Gastroesophageal sphincter (tissue), 3 donors: Measurements from ENCODE around the gene EFNB3.

Source experiments
- CTCF ChIP-seq, 4 experiments: fragments of 200-600 bp in 2 of 4; fragments of 450-650 bp in 2 of 4; sonication (generic) in 1 of 4; IDR thresholded peaks; one replicate each; pipeline ENCODE4 v1.5.1; 2017 to 2019; ENCODE audit warnings: antibody characterized with exemption in 4 of 4, mild to moderate bottlenecking in 2 of 4, moderate library complexity in 2 of 4
- EP300 ChIP-seq: sonication (generic); formaldehyde crosslinking; IDR thresholded peaks from one replicate; pipeline ENCODE4 v1.6.1; 2017; ENCODE audit warnings: antibody characterized with exemption, mild to moderate bottlenecking
- POLR2A ChIP-seq, 2 donors: fragments of 450-650 bp; IDR thresholded peaks; one replicate each; pipeline ENCODE4 v1.6.1; 2017; ENCODE audit warnings: antibody characterized with exemption in 2 of 2, mild to moderate bottlenecking in 2 of 2, moderate library complexity in 1 of 2
- POLR2AphosphoS5 ChIP-seq: sonication (generic); formaldehyde crosslinking; IDR thresholded peaks from one replicate; pipeline ENCODE4 v1.6.1; 2017; ENCODE audit warnings: antibody characterized with exemption

DNA sequence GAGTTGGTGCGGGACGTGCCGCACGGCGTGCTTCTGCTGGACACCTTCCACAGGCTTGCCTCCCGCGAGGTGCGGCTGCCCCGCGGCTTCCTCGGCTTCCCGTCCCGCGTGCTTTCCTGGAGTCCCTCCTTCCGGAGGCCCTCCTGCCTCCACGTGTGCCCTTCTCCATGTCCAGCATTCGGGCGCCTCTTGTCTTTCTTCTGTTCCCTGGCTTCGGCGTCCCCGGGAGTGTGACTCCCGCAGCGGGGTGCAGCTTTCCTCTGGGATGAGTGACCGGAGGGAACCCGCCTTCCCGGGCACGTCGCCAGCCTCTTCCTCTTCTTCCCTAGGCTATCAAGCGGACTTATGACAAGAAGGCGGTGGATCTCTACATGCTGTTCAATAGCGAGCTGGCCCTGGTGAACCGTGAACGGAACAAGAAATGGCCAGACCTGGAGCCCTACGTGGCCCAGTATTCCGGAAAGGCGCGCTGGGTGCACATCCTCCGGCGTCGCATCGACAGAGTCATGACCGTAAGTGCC is 35.5 kb downstream of the EFNB3 start:
- no peak for TF ChIP-seq CTCF (IDR thresholded peaks at IDR 0.05)
- TF ChIP-seq POLR2AphosphoS5 = no peak
- TF ChIP-seq EP300 = no peak
- TF ChIP-seq POLR2A (IDR thresholded peaks at IDR 0.05) = no peak
